Amniotic stem cell (primary cell): ENCODE results near the gene TMEM150C.
"Not testable (repeated sequence)": the region's sequence is repeated elsewhere in the genome, so short reads cannot be mapped to it uniquely, and the experiment has no call there.

Experiments used
- DNase-seq: peaks from one replicate; lab custom pipeline; 2025; lab: John Stamatoyannopoulos, UW

The TMEM150C gene

GRCh38 chr4:82515705-82516104 is 46.1 kb downstream of the TMEM150C start:
- DNase-seq, result peak; percentile 19

DNA sequence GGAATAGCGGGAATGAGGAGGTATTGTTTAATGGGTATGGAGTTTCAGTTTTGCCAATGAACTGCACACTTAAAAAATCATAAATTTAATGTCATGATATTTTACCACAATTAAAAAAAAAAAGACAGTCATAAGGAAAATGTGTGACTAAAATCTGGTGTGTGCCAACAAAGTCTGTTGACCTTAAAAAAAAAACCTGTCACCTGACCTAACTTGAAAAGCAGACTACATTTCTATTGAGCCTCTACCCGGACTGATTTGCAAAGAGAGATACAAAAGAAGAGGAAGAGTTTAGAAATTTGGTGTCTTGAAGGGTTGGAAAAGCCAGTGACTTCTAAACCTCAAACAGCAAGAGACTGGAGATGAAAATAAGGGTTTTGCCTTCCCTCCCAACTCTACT is 48.4 kb downstream of the TMEM150C start:
- no peak for DNase-seq

DNA sequence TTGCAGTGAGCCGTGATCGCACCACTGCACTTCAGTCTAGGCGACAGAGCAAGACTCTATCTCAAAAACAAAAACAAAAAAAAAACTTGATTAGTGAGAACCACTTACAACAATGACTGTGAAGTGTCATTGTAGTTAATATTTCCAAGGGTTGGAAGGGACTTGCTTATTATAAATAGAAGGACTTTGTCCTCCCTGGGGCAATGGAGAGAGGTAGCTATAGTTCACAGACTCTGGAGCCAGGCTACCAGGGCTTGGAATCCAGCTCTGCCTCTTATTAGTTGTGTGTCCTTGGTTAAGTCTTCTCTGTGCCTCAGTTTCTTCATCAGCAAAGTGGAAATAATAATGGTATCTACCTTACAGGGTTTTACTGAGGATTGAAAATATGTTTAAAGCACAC is 51.6 kb downstream of the TMEM150C start:
- no peak for DNase-seq

DNA sequence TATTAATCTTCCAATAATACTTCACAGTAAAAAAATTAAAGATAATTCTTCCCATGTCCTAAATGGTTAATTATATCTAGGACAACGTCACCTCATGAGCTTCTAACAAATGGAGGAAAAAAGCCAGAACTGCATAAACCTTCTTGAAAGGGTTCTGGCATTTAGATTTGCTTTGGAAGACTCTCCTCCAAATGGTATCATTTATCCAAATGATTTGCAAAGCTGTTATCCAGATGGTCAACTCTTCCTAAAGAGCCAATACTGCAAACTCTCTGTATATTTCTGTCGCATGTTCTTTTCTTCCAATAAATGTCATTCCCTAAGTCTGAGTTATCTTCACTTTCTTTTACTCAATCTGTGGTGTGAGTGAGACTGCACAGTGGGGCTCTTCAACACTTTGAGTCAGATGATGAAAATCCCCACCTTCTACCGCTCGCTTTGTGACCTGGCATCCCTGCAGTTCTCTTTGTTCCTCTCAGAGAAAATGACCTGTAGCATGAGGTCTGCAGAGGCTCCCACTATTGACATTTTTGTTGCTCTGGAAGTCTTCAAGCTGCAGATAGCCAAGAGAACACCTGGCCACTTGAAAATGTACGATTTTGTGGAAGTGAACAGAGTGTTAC is 52.9 kb downstream of the TMEM150C start:
- DNase-seq, result no peak

DNA sequence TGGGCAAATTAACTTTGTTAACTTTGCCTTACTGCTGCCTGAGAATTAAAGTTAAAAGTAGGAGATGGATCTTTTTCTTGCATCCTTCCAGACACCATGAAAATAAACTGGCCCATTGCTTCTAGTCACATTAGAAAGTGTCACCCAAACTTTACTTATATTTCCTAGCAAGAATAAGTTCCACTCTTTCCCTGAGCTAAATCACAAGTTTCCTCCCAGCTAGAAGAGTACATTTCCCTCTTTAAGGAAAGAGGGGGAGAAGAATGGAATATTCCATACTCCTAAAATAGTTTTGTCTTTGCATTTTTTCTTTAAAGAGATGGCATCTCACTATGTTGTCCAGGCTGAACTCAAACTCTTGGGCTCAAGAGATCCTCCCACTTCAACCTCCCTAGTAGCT is 53.8 kb downstream of the TMEM150C start:
- no peak for DNase-seq

- no peak for DNase-seq
Measured at GRCh38 chr4:82501154-82501442, 60.7 kb downstream of the TMEM150C start.

DNA sequence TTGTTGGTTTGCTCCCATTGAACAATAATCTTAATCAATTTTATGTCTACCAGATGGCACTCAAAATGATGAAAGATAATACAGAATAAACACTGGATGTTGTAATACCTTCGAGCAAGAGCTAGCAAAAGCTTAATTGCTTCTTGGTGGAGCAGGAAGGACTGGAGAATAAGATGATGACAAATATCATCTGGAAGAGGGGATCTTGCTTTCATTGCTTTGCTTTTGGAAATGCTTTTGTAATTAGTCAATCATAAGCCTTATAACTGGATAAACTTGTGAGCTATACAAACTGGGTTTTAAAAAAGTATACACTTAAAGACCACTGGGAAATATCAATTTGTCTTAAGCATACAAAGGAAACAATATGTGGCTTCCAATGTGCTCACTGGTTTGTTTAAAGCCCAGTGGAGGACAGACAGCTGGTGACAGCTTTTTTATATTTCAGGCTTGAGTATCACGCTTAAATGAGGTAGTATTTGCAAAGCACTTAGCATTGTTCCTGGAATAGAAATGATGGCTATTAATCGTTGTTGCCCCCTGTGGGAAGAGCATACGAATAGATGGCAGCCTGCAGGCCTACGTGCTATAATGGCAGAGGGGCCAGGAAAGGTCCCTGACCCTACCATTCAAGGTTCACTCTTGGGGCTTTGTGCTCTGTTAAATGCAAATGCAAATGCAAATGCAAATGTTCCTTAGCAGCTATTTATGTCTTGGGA is 61.2 kb downstream of the TMEM150C start:
- DNase-seq, result no peak

DNA sequence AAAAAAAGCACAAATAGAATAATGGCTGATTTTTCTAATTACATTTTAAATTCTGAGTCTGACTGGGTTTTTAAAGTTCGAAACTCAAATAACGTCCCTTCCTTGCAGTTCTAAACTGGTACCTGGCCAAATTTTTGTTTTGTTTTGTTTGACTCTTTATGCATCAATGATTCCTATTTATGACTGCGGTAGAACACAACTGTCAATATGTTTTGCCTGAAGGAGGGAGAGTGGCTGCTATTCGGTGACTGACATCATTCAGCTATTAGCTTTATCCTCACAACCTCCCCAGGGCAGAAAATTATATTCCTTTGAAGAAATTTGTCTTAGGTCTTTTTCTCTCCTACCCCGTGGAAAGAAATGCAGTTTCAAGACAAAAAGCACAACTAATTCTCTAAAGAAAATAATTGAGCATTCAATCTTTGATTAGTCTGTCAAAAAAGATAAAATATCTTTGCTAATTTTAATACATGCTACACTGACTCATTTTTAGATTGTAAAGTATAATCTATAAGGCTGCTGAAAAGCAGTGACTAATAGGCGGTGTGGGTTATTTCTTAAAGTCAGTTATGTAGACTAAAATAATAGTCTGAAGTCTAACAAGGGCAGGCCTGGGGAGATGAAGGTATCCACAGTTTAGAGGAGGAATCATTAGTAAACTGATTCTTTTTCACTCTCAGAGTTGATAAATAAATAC is 61.9 kb downstream of the TMEM150C start:
- DNase-seq, result no peak

GRCh38 chr4:82496349-82496748 is 65.4 kb downstream of the TMEM150C start:
- DNase-seq, result no peak

- DNase-seq, result no peak
Measured at GRCh38 chr4:82495666-82496065, 66.1 kb downstream of the TMEM150C start.

DNA sequence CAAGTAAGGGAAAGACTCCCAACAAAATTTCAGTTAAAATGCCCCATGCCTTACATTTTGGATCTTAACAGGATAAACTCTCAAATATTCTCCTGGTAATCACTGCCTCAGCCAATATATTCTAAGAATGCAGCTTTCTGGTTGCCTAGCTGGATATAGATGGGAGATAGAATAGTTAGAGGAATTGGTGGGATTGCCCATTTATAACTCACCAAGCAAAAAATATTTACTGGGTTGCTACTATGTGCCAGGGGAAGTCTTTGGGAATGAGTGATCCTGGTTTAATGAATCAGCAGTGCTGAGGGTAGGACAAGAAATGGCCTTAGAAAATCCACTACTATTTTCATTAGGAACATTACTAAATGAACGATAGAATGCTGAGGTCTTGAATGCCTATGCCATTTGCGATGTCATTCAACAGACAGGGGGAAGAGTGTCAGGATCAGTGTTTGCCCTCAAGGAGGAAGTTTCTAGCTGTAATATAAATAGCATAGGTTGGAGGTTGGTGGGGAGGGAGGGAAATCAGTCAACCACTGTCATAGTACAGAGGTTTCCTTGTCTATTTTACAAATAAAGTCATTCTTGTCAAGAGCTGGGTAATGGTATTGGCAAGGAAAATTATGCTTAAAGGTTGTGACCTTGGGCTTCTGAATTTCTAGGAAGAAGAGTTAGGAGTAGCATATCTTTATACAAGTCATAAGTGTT is 67.9 kb downstream of the TMEM150C start:
- DNase-seq, result no peak

- no peak for DNase-seq
Measured at GRCh38 chr4:82491251-82491960, 70.4 kb downstream of the TMEM150C start.

- DNase-seq, result no peak
Measured at GRCh38 chr4:82489987-82490386, 71.8 kb downstream of the TMEM150C start.

DNA sequence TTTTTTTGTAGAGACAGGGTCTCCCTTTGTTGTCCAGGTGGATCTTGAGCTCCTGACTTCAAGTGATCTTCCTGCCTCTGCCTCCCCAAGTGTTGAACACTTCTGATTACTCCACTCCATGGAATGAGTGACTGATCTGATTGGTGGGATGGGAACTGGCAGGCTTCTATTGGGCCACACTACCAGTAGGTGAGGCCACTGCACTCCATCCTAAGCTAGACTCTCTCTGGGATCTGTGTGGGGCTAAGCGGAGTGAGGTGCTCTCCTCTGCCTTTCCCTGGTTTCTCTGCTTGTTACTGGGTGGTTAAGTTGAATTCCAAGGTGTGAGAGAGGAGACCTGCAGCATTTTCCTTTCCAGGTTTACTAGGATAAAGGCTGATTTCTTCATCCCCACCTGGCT is 72.7 kb downstream of the TMEM150C start:
- DNase-seq, result no peak

DNA sequence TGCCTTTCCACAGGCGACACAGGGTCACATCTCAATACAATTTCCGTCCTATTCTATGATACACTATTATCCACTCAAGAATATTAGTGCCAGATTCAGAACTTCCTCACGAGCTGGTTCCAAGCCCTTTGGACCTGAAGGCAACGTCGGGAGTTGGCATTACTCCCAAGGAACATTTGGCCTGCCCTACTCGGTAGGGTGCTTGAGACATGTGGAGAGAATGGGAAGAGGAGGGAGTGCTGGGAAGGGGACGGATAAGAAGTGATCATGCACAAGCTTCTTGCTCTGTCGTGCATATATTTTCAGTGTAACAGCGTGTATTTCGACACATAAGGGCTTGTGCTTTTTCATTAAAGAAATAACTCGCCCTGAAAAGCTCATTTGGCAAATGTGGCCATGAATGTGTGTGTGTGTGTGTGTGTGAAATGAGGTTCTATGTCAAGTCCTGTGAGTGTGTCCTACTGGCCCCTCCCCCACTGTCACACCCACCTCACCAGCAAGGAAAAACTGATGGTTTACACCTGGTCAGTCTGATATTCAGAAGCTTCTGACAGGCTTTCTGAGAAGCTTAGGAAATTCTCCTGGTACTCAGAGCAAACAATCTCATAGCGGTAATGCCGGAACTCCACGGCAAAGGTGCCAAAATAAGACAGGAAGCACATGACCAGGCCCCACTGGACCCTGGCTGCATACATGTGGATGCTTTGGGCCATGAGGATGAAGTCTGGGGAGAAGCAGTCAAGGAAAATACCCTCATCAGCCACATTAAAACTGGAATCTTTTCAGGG is 76.6 kb downstream of the TMEM150C start:
- no peak for DNase-seq

- DNase-seq, result no peak
Measured at GRCh38 chr4:82482387-82482786, 79.4 kb downstream of the TMEM150C start.

DNA sequence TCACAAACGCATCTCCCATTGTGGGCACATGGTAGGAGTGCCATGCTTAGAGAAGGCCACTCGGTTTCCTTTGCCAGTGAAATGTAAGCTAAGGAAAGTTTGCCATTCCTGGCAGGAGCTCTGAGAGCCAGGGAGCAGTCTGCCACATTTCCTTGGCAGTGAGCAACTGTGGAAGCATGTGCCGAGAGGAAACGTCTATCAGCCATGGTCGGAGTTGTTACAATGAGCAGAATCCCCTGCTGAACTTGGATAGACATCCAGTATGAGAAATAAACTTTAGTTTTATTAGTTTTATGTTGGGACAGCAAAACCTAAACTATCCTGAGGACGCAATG is 80.3 kb downstream of the TMEM150C start:
- no peak for DNase-seq

GRCh38 chr4:82480771-82481505 is 80.8 kb downstream of the TMEM150C start:
- DNase-seq, result no peak

- DNase-seq, result no peak
Measured at GRCh38 chr4:82479562-82479961, 82.2 kb downstream of the TMEM150C start.

DNA sequence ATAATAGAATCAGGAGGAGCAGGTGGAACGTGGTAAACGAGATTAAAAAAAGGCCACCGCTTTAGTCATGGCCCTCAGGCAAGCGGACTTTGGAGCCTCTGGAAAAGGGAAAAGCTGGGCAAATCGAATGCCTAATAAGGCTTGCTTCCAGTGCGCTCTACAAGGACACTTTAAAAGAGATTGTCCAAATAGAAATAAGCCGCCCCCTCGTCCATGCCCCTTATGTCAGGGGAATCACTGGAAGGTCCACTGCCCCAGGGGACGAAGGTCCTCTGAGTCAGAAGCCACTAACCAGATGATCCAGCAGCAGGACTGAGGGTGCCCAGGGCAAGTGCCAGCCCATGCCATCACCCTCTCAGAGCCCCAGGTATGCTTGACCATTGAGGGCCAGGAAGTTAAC is 84.3 kb downstream of the TMEM150C start:
- not testable (repeated sequence) for DNase-seq

DNA sequence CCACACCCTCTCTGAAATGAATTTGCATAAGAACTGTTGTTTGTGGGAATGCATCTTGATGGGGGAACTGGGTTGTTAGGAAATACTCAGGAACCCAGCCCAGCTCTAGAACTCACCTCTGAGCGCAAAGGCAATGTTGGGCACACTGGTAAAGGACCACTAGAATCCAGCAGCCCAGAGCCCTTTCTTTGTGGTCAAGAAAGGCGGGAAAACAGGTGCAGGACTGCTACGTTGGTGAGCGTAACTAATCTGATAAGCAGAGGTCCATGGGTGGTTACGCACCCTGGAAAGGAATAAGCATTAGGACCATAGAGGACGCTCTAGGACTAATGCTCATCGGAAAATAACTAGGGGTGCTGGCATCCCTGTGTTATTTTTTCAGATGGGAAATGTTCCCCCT is 85.9 kb downstream of the TMEM150C start:
- not testable (repeated sequence) for DNase-seq
